Rectal smooth muscle tissue (tissue), 1 donor: ENCODE data around the gene ADIPOR1.
"Not testable (repeated sequence)": the region's sequence is repeated elsewhere in the genome, so short reads cannot be mapped to it uniquely, and the experiment has no call there.

ENCODE experiments used
- H3K27ac ChIP-seq: one replicate; pipeline ENCODE4 v1.7.0; 2013; ENCODE audit warnings: low read depth, low read length, inconsistent platforms
- H3K27me3 ChIP-seq: one replicate; pipeline ENCODE4 v1.7.0; 2013; ENCODE audit warnings: low read length; ENCODE audit not compliant: control insufficient read depth, insufficient read depth
- H3K36me3 ChIP-seq: one replicate; pipeline ENCODE4 v1.7.0; 2013; ENCODE audit warnings: low read length; ENCODE audit not compliant: control insufficient read depth, insufficient read depth
- H3K4me1 ChIP-seq: one replicate; pipeline ENCODE4 v1.7.0; 2013; ENCODE audit warnings: low read length; ENCODE audit not compliant: control insufficient read depth, insufficient read depth
- H3K4me3 ChIP-seq: one replicate; pipeline ENCODE4 v1.7.0; 2013; ENCODE audit warnings: low read length
- H3K9ac ChIP-seq: one replicate; pipeline ENCODE4 v1.7.0; 2013; ENCODE audit warnings: low read length

Gene ADIPOR1

GRCh38 chr1:202919615-202920014, 38.5 kb downstream of the ADIPOR1 start:
- Histone ChIP-seq H3K27ac (no peak overlapping the region), H3K4me1 (no peaks in the 10 kb centered on the region), H3K36me3 (peaks cover 24% of the 10 kb centered on the region), H3K9ac (no peak overlapping the region), H3K4me3 (no peak overlapping the region), H3K27me3 (no peaks in the 10 kb centered on the region)

- peaks cover 34% of the 10 kb centered on the region for H3K36me3 ChIP-seq
- H3K27me3 ChIP-seq: no peaks in the 10 kb centered on the region
- H3K4me1 ChIP-seq: no peaks in the 10 kb centered on the region
- no peak overlapping the region for H3K4me3 ChIP-seq
- H3K27ac ChIP-seq: no peak overlapping the region
- H3K9ac ChIP-seq: no peak overlapping the region
Measured at GRCh38 chr1:202915146-202915545, 43.0 kb downstream of the ADIPOR1 start.

- peaks cover 35% of the 10 kb centered on the region for H3K36me3 ChIP-seq
- H3K4me3 ChIP-seq, H3K27ac ChIP-seq, H3K4me1 ChIP-seq, H3K27me3 ChIP-seq, H3K9ac ChIP-seq: not testable (repeated sequence)
Measured at GRCh38 chr1:202912476-202912875, 45.6 kb downstream of the ADIPOR1 start.

GRCh38 chr1:202909494-202909893, 48.6 kb downstream of the ADIPOR1 start:
- no peak overlapping the region for H3K9ac ChIP-seq
- no peaks in the 10 kb centered on the region for H3K27me3 ChIP-seq
- no peaks in the 10 kb centered on the region for H3K4me1 ChIP-seq
- no peak overlapping the region for H3K27ac ChIP-seq
- no peak overlapping the region for H3K4me3 ChIP-seq
- peaks cover 21% of the 10 kb centered on the region for H3K36me3 ChIP-seq

- H3K36me3 ChIP-seq: peaks cover 20% of the 10 kb centered on the region
Measured at GRCh38 chr1:202908998-202909397, 49.1 kb downstream of the ADIPOR1 start.

GRCh38 chr1:202905331-202905730, 52.8 kb downstream of the ADIPOR1 start:
- no peak overlapping the region for H3K27ac ChIP-seq
- H3K4me1 ChIP-seq: no peaks in the 10 kb centered on the region
- no peaks in the 10 kb centered on the region for H3K27me3 ChIP-seq
- peaks cover 12% of the 10 kb centered on the region for H3K36me3 ChIP-seq
- no peak overlapping the region for H3K9ac ChIP-seq
- H3K4me3 ChIP-seq: no peak overlapping the region

More at GRCh38 chr1:202908998-202909397, 49.1 kb downstream of the ADIPOR1 start:
- Histone ChIP-seq H3K9ac (no peak overlapping the region), H3K27ac (no peak overlapping the region), H3K4me1 (no peaks in the 10 kb centered on the region), H3K27me3 (no peaks in the 10 kb centered on the region), H3K4me3 (no peak overlapping the region)

- not testable (repeated sequence) for H3K4me3 ChIP-seq, H3K27me3 ChIP-seq, H3K9ac ChIP-seq, H3K4me1 ChIP-seq, H3K36me3 ChIP-seq, H3K27ac ChIP-seq
Measured at GRCh38 chr1:202903808-202904207, 54.3 kb downstream of the ADIPOR1 start.

GRCh38 chr1:202901555-202901954, 56.6 kb downstream of the ADIPOR1 start:
- Histone ChIP-seq H3K4me1 (no peaks in the 10 kb centered on the region), H3K36me3 (peaks cover 8% of the 10 kb centered on the region), H3K9ac (no peak overlapping the region), H3K27me3 (no peaks in the 10 kb centered on the region), H3K27ac (no peak overlapping the region), H3K4me3 (no peak overlapping the region)

- Histone ChIP-seq H3K4me3 (no peak overlapping the region), H3K27me3 (no peaks in the 10 kb centered on the region), H3K27ac (no peak overlapping the region), H3K4me1 (peaks cover 6% of the 10 kb centered on the region), H3K36me3 (peaks cover 16% of the 10 kb centered on the region), H3K9ac (no peak overlapping the region)
Measured at GRCh38 chr1:202892501-202892900, 65.6 kb downstream of the ADIPOR1 start.
